Activated CD4-positive, alpha-beta memory T cell treated with anti-CD3 and anti-CD28 coated beads, Interleukin-2, amount 10 ng/mL, durations not matched to agents 7 days and 5 days (primary cell): ENCODE measurements around the gene GPN3. TPM values are rescaled to one million over a fixed set of nuclear protein-coding genes. Genes with fewer than 3 reads are reported as not detected.

Experiments
- CTCF ChIA-PET: fragments of 350-600 bp; sonication (Branson Sonifier 250); formaldehyde crosslinking; loops from one replicate; lab custom pipeline; 2021; ENCODE audit warnings: antibody characterized with exemption, inconsistent platforms; lab: Charles Lee
- POLR2A ChIA-PET: fragments of 350-600 bp; sonication (Branson Sonifier 250); formaldehyde crosslinking; loops from one replicate; lab custom pipeline; 2021; ENCODE audit warnings: antibody characterized with exemption; lab: Charles Lee
- DNase-seq: peaks from one replicate; pipeline ENCODE4 v3.0.0-alpha.2; 2020
- H3K27ac Mint-ChIP-seq: one replicate; pipeline ENCODE4 v1.8.0; 2021; ENCODE audit warnings: mild to moderate bottlenecking, mixed read lengths
- H3K27me3 Mint-ChIP-seq: one replicate; pipeline ENCODE4 v1.8.0; 2021; ENCODE audit warnings: mixed read lengths
- H3K36me3 Mint-ChIP-seq: one replicate; pipeline ENCODE4 v1.8.0; 2021; ENCODE audit warnings: low read depth, mixed read lengths
- H3K4me1 Mint-ChIP-seq: one replicate; pipeline ENCODE4 v1.8.0; 2021; ENCODE audit warnings: mixed read lengths
- H3K4me3 Mint-ChIP-seq: one replicate; pipeline ENCODE4 v1.8.0; 2021; ENCODE audit warnings: mild to moderate bottlenecking, mixed read lengths
- H3K9me3 Mint-ChIP-seq: one replicate; pipeline ENCODE4 v1.8.0; 2021; ENCODE audit warnings: mixed read lengths
- total RNA-seq, 2 experiments: library from RNA; stranded (reverse); gene quantifications; one replicate each; pipeline ENCODE4 v1.2.3, GENCODE V29; 2021

Gene GPN3
- total RNA-seq, 2 experiments from 2014 or later, result 18.9 to 21.6 TPM

GRCh38 chr12:110403146-110403975, 64.7 kb downstream of the GPN3 start, which contains the start of gene ANAPC7:
ANAPC7 (minus strand) TSS chr12:110403708; CDS start chr12:110403627, 81 bp downstream.
- Mint-ChIP-seq H3K9me3 (no peaks in the 10 kb centered on the region), H3K27me3 (no peaks in the 10 kb centered on the region), H3K36me3 (peaks cover 22% of the 10 kb centered on the region), H3K27ac (peak within 1 kb of the TSS; percentile 98), H3K4me1 (peaks cover 28% of the 10 kb centered on the region), H3K4me3 (peak within 1 kb of the TSS; percentile 97)
- ChIA-PET POLR2A (interaction anchor here (1.0 to 1.9 kb wide), 3 partner anchors 46 to 122 kb away, joined by 3 to 10 read pairs (median 6); partner anchors contain the start of genes ARPC3 and ATP2A2), CTCF (interaction anchor here (0.9 to 1.4 kb wide), 2 partner anchors 28 to 66 kb away, joined by 3 to 5 read pairs; partner anchors contain the start of gene FAM216A)
- peak; percentile 87 for DNase-seq

Other genes with a start within 250 kb of the GPN3 start
- 100 to 1,000 TPM; 142 TPM for gene ATP2A2, start 187.0 kb downstream of the GPN3 start, total RNA-seq
- 10 to 100 TPM; 47.2 to 47.3 TPM for gene ANAPC7, start 64.5 kb downstream of the GPN3 start, total RNA-seq
- gene ARPC3, start 17.9 kb downstream of the GPN3 start, total RNA-seq, result 100 to 1,000 TPM; 460 to 466 TPM
- gene FAM216A, start 588 bp upstream of the GPN3 start, total RNA-seq, result 10 to 100 TPM; 14.7 to 16.7 TPM
- gene VPS29, start 33.9 kb upstream of the GPN3 start, total RNA-seq, result 100 to 1,000 TPM; 129 to 137 TPM
- 1 to 10 TPM; 1.1 to 2.0 TPM for gene RAD9B, start 34.1 kb upstream of the GPN3 start, total RNA-seq
- gene PPTC7, start 115.1 kb upstream of the GPN3 start, total RNA-seq, result 10 to 100 TPM; 31.5 to 31.8 TPM
- gene TCTN1, start 145.9 kb upstream of the GPN3 start, total RNA-seq, result 1 to 10 TPM; 2.6 to 3.4 TPM
- gene HVCN1, start 220.9 kb upstream of the GPN3 start, total RNA-seq, result 10 to 100 TPM; 11.6 to 12.9 TPM